Measurements from ENCODE around the gene HHLA2. TPM values are rescaled to one million over a fixed set of nuclear protein-coding genes. Genes with fewer than 3 reads are reported as not detected.

HHLA2 gene
- under 1 TPM; 0.36 TPM for total RNA-seq
- polyA plus RNA-seq (2013, experiment 1 of 2) = 0.37 TPM
- polyA plus RNA-seq (2013, experiment 2 of 2) = 0.61 TPM
- 0 to 1.0 (median 0.29) reads per million in 172 experiments for total RNA-seq

- ATAC-seq (ENCODE audit: poor library complexity) (no peak), DNase-seq (no peak)
- intact Hi-C loops (cut with DNase I, micrococcal nuclease) = no loop called here
- H3K27me3 Mint-ChIP-seq = no peaks in the 10 kb centered on the region
- Histone ChIP-seq H3K9me3 (ENCODE audit: control insufficient read depth in 1 of 2, insufficient read depth in 1 of 2, low read length in 2 of 2) (no peaks in the 10 kb centered on the region), H3K36me3 (ENCODE audit: insufficient read depth, low read length) (no peaks in the 10 kb centered on the region), H3K27me3 (ENCODE audit: control insufficient read depth in 1 of 2, insufficient read depth in 2 of 2, low read length in 2 of 2) (no peaks in the 10 kb centered on the region), H3K27ac (ENCODE audit: low read depth in 1 of 2, low read length in 2 of 2) (no peak within 1 kb of the TSS), H3K4me3 (ENCODE audit: low read length) (no peak within 1 kb of the TSS), H3K4me1 (ENCODE audit: insufficient read depth, low read length) (peaks cover 14% of the 10 kb centered on the region)
- ChIA-PET POLR2A (no interaction called here), CTCF (no interaction called here)
- H3K4me3 Mint-ChIP-seq = no peak within 1 kb of the TSS
- H3K4me1 Mint-ChIP-seq (ENCODE audit: low read depth) = peaks cover 38% of the 10 kb centered on the region
- H3K36me3 Mint-ChIP-seq (ENCODE audit: low read depth) = no peaks in the 10 kb centered on the region
- H3K9me3 Mint-ChIP-seq = no peaks in the 10 kb centered on the region
- TF ChIP-seq CTCF (IDR thresholded peaks at IDR 0.05) = no peak
- no peak within 1 kb of the TSS for H3K27ac Mint-ChIP-seq
Observed at GRCh38 chr3:108296239-108296638, at the start of gene HHLA2. Gene HHLA2 (plus strand): TSS chr3:108296548. CDS start chr3:108351814, 55,266 bp downstream.

DNA sequence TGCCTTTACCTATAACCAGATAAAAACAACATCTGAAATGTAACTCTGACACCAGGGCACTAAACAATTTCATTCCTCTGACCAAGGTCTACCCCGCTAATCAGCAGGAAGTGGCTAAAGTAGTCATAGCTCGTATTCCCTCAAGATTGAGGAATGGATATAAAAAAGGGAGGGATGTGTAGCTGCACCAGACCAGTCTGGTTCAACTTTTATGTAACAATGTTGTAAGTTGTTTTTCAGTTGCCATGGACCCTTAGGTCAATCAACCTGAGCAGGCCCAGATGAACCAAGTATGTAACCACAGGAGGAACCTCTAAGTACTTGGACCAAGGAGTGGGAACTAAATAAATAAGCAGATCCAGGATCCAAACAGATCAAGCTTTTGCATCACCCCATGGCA lies 45.7 kb upstream of the HHLA2 start:
- Histone ChIP-seq H3K9me3 (ENCODE audit: control insufficient read depth in 1 of 2, insufficient read depth in 1 of 2, low read length in 2 of 2) (no peaks in the 10 kb centered on the region), H3K36me3 (ENCODE audit: insufficient read depth, low read length) (no peaks in the 10 kb centered on the region), H3K27ac (ENCODE audit: low read depth in 1 of 2, low read length in 2 of 2) (no peak overlapping the region), H3K4me1 (ENCODE audit: insufficient read depth, low read length) (no peaks in the 10 kb centered on the region), H3K27me3 (ENCODE audit: control insufficient read depth in 1 of 2, insufficient read depth in 2 of 2, low read length in 2 of 2) (no peaks in the 10 kb centered on the region), H3K4me3 (ENCODE audit: low read length) (no peak overlapping the region)
- intact Hi-C loops (cut with DNase I, micrococcal nuclease) = no loop called here
- H3K36me3 Mint-ChIP-seq (ENCODE audit: low read depth) = no peaks in the 10 kb centered on the region
- ATAC-seq (ENCODE audit: poor library complexity) = no peak
- no peak for DNase-seq
- no peak overlapping the region for H3K27ac Mint-ChIP-seq
- H3K9me3 Mint-ChIP-seq = no peaks in the 10 kb centered on the region
- POLR2A ChIA-PET = no interaction called here
- peaks cover 3% of the 10 kb centered on the region for H3K27me3 Mint-ChIP-seq
- H3K4me1 Mint-ChIP-seq (ENCODE audit: low read depth) = no peaks in the 10 kb centered on the region
- no peak for TF ChIP-seq CTCF (IDR thresholded peaks at IDR 0.05)
- no peak overlapping the region for H3K4me3 Mint-ChIP-seq
- CTCF ChIA-PET = no interaction called here

DNA sequence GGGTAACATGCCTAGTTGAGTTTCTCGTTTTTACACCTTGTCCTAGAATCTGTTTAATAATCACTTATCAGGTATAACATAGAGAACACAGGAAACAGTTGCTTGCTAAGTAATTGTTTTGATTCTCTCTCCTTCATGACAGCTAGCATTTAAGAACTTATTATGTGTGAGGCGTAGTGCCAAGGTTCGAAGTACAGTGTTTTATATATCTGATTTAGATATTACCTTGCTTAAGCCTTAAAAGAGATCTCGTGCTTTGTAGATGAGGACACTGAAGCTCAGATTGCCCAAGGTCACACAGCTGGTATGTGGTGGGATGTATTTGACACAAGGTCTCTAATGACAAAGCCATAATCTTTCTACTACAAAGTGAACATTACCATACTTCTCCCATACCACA lies 45.1 kb upstream of the HHLA2 start:
- Mint-ChIP-seq H3K9me3 (no peaks in the 10 kb centered on the region), H3K36me3 (ENCODE audit: low read depth) (no peaks in the 10 kb centered on the region), H3K4me3 (no peak overlapping the region), H3K27ac (no peak overlapping the region), H3K27me3 (peaks cover 3% of the 10 kb centered on the region), H3K4me1 (ENCODE audit: low read depth) (no peaks in the 10 kb centered on the region)
- intact Hi-C loops (cut with DNase I, micrococcal nuclease) = no loop called here
- Histone ChIP-seq H3K9me3 (ENCODE audit: control insufficient read depth in 1 of 2, insufficient read depth in 1 of 2, low read length in 2 of 2) (no peaks in the 10 kb centered on the region), H3K36me3 (ENCODE audit: insufficient read depth, low read length) (no peaks in the 10 kb centered on the region), H3K27ac (ENCODE audit: low read depth in 1 of 2, low read length in 2 of 2) (no peak overlapping the region), H3K27me3 (ENCODE audit: control insufficient read depth in 1 of 2, insufficient read depth in 2 of 2, low read length in 2 of 2) (no peaks in the 10 kb centered on the region), H3K4me1 (ENCODE audit: insufficient read depth, low read length) (no peaks in the 10 kb centered on the region), H3K4me3 (ENCODE audit: low read length) (no peak overlapping the region)
- TF ChIP-seq CTCF (IDR thresholded peaks at IDR 0.05) = no peak
- DNase-seq (no peak), ATAC-seq (ENCODE audit: poor library complexity) (no peak)
- POLR2A ChIA-PET = no interaction called here
- CTCF ChIA-PET = no interaction called here

All from CD4-positive, alpha-beta T cell (primary cell).